GM03348 (cell line): ENCODE data around the gene DQX1.
"Not testable (repeated sequence)": the region's sequence is repeated elsewhere in the genome, so short reads cannot be mapped to it uniquely, and the experiment has no call there.

Source experiments
- DNase-seq: peaks from one replicate; pipeline ENCODE4 v3.0.0; 2012; ENCODE audit warnings: low spot score

DQX1 gene

DNA sequence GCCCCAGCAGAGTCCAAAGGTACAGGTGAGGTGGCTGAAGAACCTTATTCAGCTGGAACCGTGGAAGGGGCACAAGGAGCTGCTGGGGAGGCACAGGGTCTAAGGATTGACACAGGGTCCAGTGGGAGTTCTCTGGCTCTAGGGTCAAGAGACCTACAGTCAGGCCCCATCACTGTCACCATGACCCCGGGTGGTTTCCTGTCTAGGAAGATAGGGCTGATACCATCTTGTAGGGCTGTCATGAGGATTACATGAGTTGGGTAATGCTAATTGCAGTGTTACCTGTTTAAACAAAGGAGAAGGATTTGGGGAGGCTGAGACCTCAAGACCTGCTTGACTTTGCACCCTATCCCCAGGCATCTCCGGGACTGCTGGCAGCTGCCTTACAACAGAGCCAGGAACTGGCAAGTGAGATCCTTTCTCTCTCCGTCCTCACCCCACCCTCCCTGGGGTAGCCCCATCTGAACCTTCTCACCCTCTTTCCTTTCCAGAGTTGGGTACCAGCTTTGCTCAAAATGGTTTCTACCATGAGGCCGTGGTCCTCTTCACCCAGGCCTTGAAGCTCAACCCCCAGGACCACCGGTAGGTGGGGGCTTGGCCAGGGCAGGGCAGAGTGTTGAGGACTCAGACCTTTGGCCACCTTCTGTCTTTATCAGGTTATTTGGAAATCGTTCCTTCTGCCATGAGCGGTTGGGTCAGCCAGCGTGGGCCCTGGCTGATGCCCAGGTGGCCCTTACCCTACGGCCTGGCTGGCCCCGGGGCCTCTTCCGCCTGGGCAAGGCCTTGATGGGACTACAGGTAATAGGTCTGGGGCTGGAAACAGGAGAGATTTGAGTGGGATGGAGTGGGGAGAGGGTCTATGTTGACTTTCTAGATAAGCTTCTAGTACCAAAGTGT is 34.1 kb downstream of the DQX1 start:
- DNase-seq = no peak

GRCh38 chr2:74489906-74490305 is 36.1 kb downstream of the DQX1 start:
- no peak for DNase-seq

DNA sequence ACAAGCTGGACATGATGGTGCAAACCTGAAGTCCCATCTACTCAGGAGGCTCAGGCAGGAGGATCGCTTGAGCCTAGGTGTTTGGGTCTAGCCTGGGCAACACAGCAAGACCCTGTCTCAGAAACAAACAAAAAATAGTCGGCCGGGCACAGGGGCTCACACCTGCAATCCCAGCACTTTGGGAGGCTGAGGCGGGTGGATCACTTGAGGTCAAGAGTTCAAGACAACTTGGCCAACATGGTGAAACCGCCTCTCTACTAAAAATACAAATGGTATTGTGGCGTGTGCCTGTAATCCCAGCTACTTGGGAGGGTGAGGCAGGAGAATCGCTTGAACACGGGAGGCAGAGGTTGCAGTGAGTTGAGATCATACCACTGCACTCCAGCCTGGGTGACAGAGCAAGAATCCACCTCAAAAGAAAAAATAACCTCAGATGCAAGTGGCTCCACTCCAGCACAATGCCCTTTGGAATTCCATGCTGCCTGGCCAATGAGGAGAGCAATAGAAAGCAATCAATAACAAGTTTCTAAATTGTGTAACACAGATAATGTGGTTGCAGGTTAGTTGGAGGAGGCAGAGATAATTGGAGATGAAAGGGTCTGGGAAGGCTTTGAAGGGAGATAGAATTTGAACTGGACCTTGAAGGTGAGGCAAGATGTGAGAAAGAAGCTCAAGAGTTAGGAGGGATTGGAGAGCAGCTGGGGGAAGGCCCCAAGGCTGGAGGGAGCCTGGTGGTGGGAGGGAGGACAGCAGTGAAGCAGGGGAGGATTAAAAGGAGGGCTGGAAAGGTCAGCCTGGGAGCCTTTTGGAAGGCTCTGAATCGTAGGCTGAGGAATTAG is 37.2 kb downstream of the DQX1 start:
- no peak for DNase-seq

DNA sequence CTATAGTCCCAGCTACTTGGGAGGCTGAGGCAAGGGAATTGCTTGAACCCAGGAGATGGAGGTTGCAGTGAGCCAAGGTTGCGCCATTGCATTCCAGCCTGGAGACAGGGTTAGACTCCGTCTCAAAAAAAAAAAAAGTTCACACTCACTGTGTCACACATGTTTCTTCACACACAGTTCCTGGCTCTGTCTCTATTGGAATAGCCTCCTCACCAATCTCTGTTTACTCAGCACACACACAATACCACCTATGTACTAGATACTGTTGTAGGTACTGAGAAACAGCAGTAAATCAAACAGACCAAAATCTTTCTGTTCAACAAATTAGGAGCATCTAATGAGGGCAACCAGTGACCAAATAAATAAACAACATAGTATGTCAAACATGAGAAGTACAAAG is 39.9 kb downstream of the DQX1 start:
- no peak for DNase-seq

DNA sequence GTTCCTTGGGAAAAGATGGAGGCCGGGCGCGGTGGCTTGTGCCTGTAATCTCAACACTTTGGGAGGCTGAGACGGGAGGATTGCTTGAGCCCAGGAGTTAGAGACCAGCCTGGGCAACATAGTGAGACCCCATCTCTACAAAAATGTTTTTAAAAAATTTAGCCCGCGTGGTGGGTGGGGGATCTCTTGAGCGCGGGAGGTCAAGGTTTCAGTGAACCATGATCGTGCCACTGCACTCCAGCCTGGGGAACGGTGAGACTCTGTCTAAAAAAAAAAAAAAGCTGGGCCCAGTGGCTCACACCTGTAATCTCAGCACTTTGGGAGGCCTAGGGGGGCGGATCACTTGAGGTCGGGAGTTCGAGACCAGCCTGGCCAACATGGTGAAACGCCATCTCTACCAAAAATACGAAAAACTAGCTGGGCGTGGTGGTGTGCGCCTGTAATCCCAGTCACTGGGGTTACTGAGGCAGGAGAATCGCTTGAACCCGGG is 42.3 kb downstream of the DQX1 start:
- not testable (repeated sequence) for DNase-seq

DNA sequence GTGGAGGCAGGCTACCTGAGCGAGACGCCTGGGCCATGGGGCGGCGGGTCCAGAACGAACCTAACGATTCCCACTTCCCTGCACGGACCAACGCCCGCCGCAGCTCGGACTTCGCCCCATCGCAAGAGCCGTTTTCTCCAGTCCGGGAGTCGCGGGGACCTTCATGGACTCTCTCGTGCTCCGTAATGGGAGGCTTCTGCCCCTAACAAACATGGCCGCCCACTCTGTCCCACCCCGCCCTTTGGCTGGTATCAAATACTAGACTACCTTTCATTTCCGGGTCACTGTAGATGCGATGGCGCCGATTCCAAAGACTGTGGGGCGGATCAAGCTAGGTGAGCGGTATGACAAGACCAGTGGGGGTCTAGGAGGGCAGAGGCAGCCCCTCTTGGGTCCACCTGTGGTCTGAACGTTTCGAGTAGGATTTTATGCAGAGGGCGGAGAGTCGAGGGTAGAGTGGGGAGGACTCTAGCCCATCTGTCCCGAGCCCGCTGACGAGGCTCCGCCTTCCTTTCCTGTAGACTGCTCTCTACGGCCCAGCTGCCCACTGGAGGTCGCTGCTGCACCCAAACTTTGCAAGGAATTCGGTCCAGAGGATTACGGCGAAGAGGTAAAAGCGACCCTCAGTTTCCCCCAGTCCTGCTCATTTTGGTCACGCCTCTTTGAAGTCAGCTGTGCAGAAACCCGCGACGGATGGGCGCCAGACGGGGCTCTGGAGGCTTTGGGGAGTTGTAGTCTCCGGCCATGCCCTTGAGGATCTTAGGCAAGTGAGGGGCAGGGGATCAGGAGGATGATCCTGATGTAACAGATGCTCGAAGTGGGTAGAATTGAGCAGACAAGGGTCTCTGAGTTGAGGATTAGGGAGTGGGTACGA is 43.0 kb downstream of the DQX1 start, which contains the start of the genes CCDC142 and TTC31:
Gene CCDC142 (minus strand): TSS at position 198 of the 874 bp plus-strand sequence. CDS start 161 bp downstream, at position 37.
Gene TTC31 (plus strand): TSS at position 281 of the 874 bp plus-strand sequence. CDS start 15 bp downstream, at position 296.
- peak; percentile 94 for DNase-seq

DNA sequence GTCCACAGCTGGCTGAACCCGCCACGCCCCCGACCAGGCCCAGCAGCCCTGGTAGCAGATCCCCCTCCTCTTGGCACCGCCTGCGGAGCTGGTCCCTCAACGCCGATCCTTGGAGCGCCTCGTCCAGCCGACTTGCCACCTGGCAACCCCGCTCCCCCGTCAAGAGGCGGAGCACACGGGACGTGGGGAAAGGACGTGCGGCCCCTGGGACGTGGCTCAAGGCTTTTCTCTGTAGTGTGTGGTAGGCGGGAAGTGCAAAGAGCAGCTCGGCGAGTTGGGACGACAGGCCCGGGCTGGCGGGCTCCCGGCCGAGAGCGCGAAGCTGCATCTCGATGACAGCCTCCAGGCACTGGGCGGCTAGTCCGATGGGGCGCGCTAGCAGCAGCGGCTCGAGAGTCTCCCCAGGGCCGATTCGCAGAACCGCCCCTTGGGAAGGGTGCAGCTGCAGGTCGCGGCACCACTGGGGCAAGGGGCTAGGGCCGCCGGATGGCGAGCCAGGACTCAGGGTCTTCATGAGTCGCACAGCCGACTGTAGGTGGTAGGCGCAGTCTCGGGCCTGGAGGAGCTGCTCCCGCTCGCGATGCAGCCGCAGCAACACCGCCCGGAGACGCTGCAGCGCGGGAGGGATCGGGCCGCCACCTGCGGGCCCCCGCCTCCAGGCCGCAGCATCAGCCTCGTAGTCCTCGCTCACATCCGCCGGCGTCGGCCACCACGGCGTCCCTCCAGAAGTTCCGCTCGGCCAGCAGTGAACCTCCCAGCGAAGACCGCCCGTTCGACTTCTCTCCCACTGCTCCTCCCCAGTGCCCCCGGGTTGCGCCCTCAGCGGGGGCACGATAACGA is 43.9 kb downstream of the DQX1 start:
- peak; percentile 55 for DNase-seq

DNA sequence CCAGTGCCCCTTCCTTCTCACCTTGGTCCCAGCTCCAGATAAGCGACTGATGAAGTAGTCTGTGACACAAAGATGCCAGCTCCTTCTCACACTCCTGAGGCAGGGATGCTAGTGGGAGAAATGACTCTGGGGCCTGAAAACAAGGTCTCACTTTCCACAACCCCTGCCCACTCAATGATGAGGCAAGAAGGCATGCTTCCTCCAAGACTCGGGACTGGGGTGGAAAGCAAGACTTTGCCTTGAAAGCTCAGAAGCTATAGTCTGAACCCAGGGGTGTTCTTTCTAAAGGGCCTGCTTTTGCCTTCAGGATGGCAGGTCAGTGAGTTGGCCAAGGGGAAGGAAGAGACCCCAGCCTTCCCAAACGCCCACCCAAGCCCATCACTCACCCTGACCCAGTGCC is 44.6 kb downstream of the DQX1 start:
- no peak for DNase-seq

DNA sequence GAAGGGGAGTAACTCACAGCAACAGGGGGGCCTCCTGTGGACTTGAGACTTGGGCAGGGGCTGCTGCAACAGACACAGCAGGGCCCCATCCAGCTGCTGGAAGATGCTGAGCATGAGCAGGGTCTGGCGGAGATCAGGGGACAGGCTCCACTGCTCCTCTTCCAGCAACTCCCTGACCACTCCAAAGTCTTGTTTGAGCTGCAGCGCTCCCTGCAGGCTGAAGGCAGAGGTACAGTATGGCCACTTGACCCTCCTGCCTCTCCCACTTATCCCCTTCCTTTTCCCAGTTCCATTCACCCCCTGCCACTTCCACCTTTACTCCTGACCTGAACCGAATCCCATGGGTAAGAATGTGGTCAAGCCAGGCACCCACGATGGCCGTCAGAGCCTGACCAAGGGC is 51.1 kb downstream of the DQX1 start:
- no peak for DNase-seq

DNA sequence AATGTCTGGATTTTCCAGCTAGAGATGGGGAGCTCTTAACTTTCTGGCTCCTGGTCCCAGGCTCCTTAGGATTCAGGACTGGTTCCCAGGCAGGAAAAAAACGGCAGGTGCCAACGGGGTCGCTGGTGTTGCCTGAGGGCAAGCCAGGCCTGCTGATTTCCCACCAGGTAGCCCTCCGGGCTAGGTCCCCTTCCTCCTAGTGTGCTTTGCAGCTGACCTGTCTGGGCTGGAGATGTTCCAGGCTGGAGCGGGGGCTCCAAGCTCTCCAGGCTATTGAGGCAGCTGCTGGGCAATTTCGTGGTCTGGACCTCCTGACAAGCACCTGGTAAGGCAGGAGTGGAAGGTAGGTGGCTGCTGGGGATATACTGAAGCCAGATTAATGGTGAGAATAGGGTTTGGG is 51.5 kb downstream of the DQX1 start:
- no peak for DNase-seq

GRCh38 chr2:74472945-74473258 is 53.1 kb downstream of the DQX1 start:
- no peak for DNase-seq

GRCh38 chr2:74472086-74472944 is 53.7 kb downstream of the DQX1 start, which contains the start of gene MRPL53:
TSS of gene MRPL53 (minus strand) at chr2:74472680. CDS start at chr2:74472660, 20 bp downstream.
- peak; percentile 87 for DNase-seq

DNA sequence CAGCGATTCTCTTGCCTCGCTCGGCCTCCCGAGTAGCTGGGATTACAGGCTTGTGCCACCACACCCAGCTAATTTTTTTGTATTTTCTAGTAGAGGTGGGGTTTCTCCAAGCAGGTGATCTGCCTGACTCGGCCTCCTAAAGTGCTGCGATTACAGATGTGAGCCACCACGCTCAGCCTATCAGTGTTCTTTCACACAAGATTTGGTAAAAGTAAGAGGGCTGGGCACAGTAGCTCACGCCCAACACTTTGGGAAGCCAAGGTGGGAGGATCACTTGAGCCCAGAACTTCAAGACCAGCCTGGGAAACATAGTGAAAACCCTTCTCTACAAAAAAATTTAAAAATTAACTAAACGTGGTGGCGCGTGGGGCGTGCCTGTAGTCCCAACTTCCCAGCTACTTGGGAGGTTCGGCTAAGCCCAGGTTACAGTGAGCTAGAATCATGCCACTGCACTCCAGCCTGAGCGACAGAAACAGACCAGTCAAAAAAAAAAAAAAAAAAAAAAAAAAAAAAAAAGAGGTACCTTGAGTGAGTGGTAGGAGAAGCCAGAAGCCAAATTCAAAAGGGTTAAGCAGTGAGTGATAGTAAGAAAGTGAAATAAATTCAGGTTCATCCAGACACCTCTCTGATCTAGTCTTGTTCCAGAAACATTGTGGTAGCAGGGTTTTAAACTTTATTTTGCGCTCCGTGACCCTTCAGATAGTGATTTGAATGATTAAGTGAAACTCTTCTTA is 54.5 kb downstream of the DQX1 start:
- DNase-seq = no peak

GRCh38 chr2:74470742-74471141 is 55.3 kb downstream of the DQX1 start:
- DNase-seq = not testable (repeated sequence)
